Fibroblast of the aortic adventitia (primary cell): ENCODE data around the gene RWDD1. TPM values are rescaled to one million over a fixed set of nuclear protein-coding genes. Genes with fewer than 3 reads are reported as not detected.
A peak's percentile ranks its signal among the peaks of the same experiment; 100 is the strongest.

Source experiments
- DNase-seq: peaks from one replicate; pipeline ENCODE4 v3.0.0-alpha.2; 2010; ENCODE audit warnings: low read depth
- H3K4me3 ChIP-seq: 2 replicates; pipeline ENCODE4 v1.5.1; 2011; ENCODE audit warnings: low read depth, mild to moderate bottlenecking, control low read depth, low read length, moderate library complexity
- CTCF ChIP-seq: IDR thresholded peaks from 2 replicates; pipeline ENCODE4 v1.5.1; 2011; ENCODE audit warnings: mild to moderate bottlenecking, low read length, control low read depth, inconsistent platforms; ENCODE audit not compliant: insufficient read depth
- total RNA-seq: library from RNA; depleted of rRNA; stranded (reverse); fragments of >200 nt; gene quantifications from 2 replicates; pipeline ENCODE4 v1.2.3, GENCODE V29; 2012; ENCODE audit warnings: low replicate concordance

Gene RWDD1
- total RNA-seq, 1 donor = 66.9 TPM

GRCh38 chr6:116624036-116624805, 52.9 kb downstream of the RWDD1 start:
- DNase-seq = no peak
- TF ChIP-seq CTCF = no peak
- H3K4me3 ChIP-seq = no peak overlapping the region

DNA sequence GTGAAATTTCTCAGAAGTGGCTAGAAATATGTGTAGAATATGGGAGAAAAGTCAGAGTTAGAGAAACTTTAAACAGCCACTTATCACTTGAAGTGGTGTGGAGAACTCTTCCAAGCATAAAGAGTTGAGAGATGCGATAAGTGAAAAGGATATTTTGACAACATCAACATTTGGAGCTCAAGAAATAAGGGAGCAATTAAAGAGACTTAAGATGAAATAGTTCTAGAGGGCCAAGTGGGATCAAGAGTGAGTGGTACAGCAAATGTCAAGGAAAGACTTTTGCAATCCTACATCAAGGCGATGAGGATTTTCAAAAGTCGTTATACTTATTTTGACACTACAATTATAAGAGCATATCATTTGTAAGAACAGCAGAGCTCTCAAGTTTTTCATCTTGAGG, 54.6 kb downstream of the RWDD1 start:
- no peak overlapping the region for H3K4me3 ChIP-seq
- DNase-seq = no peak
- no peak for TF ChIP-seq CTCF

DNA sequence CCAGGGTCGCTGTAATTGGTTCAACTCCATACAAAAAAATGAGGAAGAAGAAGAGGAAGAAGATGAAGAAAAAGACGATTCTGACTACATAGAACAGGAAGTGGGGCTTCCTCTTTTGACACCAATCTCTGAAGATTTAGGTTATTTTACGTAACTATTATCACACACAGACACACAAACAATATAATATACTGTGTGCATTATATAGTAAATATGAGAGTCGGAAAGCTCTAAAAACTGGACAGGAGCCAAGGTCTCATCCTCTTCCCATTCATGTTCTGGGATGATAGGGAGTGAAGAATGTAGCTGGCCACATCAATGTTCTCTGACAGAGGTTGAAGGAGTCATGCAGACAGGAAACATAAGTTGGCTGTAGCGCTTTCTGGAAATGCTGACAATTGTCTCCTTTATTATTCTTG, 58.3 kb downstream of the RWDD1 start:
- H3K4me3 ChIP-seq = no peak overlapping the region
- no peak for TF ChIP-seq CTCF
- DNase-seq = no peak

- H3K4me3 ChIP-seq = no peak overlapping the region
- no peak for DNase-seq
- no peak for TF ChIP-seq CTCF
Observed at GRCh38 chr6:116631379-116631990, 60.2 kb downstream of the RWDD1 start.

DNA sequence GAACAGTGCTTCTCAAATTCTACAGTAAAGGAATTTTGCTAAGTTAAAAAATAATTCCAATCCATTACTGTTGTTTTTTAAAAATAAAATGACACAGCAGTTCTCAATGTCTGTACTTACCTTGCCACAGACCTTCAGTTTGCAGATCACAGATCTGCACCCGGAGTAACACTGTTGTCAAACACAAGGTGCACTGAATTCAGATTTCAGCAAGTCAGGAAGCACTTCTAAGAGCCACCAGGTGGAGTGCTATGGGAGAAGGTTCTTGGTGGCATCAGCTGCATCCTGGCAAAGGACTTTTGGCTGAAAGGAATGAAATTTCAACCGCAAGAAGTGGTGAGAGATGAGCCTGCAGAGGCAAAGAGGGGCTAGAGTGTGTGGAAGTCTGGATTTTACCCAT, 62.4 kb downstream of the RWDD1 start:
- TF ChIP-seq CTCF = peak; percentile 13
- no peak for DNase-seq
- no peak overlapping the region for H3K4me3 ChIP-seq

Other genes starting within 250 kb of the RWDD1 start
- 50.7 and 61.2 TPM in 2 replicates for gene DSE, start 200.6 kb upstream of the RWDD1 start, total RNA-seq
- 0.18 and 1.6 TPM in 2 replicates for gene CALHM6, start 110.1 kb upstream of the RWDD1 start, total RNA-seq
- gene CALHM5, start 59.9 kb upstream of the RWDD1 start, total RNA-seq = 6.8 and 8.2 TPM in 2 replicates
- gene TRAPPC3L, start 25.8 kb upstream of the RWDD1 start, total RNA-seq = 0.45 TPM in 1 of 2 replicates, not detected in the other
- not detected in 2 replicates for gene CALHM4, start 17.8 kb upstream of the RWDD1 start, total RNA-seq
- gene RSPH4A, start 45.0 kb downstream of the RWDD1 start, total RNA-seq = 0.54 and 0.82 TPM in 2 replicates
- 6.5 and 10.2 TPM in 2 replicates for gene ZUP1, start 97.3 kb downstream of the RWDD1 start, total RNA-seq
- 8.3 and 13.2 TPM in 2 replicates for gene KPNA5, start 109.7 kb downstream of the RWDD1 start, total RNA-seq
- gene FAM162B, start 194.2 kb downstream of the RWDD1 start, total RNA-seq = 1.6 TPM in 1 of 2 replicates, not detected in the other